Stimulated activated naive CD8-positive, alpha-beta T cell treated with anti-CD3 and anti-CD28 coated beads, Interleukin-15, amount 100 ng/mL, for 72 hours (primary cell): ENCODE data around the gene SPEM3.
A peak's percentile ranks its signal among the peaks of the same experiment; 100 is the strongest.

ENCODE experiments used
- ATAC-seq: fragments of 150-1000 bp; cut with Tn5 transposase; 2 replicates; pipeline ENCODE4 v1.10.0; 2021; ENCODE audit warnings: mild to moderate bottlenecking, moderate library complexity
- DNase-seq, 2 donors: peaks; one replicate each; pipeline ENCODE4 v3.0.0; 2021 to 2022
- H3K27ac Mint-ChIP-seq, 2 donors: one replicate each; pipeline ENCODE4 v1.8.0; 2022; ENCODE audit warnings: mild to moderate bottlenecking in 2 of 2, mixed read lengths in 2 of 2, moderate library complexity in 2 of 2
- H3K27me3 Mint-ChIP-seq: one replicate; pipeline ENCODE4 v1.8.0; 2022; ENCODE audit warnings: mixed read lengths
- H3K4me1 Mint-ChIP-seq: one replicate; pipeline ENCODE4 v1.8.0; 2022; ENCODE audit warnings: mild to moderate bottlenecking, mixed read lengths
- H3K4me3 Mint-ChIP-seq, 2 donors: one replicate each; pipeline ENCODE4 v1.8.0; 2022; ENCODE audit warnings: mild to moderate bottlenecking in 2 of 2, mixed read lengths in 2 of 2, moderate library complexity in 1 of 2
- H3K9me3 Mint-ChIP-seq, 2 donors: one replicate each; pipeline ENCODE4 v1.8.0; 2022; ENCODE audit warnings: mixed read lengths in 2 of 2

Gene SPEM3

GRCh38 chr17:7409716-7410115 lies 18.9 kb upstream of the SPEM3 start:
- H3K27ac Mint-ChIP-seq, result no peak overlapping the region
- H3K4me1 Mint-ChIP-seq, result peaks cover 25% of the 10 kb centered on the region
- no peak overlapping the region for H3K4me3 Mint-ChIP-seq
- no peak for DNase-seq
- H3K9me3 Mint-ChIP-seq, result no peaks in the 10 kb centered on the region
- no peak for ATAC-seq
- H3K27me3 Mint-ChIP-seq, result peaks cover 10% of the 10 kb centered on the region

GRCh38 chr17:7410634-7411426 lies 17.8 kb upstream of the SPEM3 start:
- Mint-ChIP-seq H3K4me1 (peaks cover 16% of the 10 kb centered on the region), H3K27ac (no peak overlapping the region), H3K9me3 (no peaks in the 10 kb centered on the region), H3K27me3 (peaks cover 6% of the 10 kb centered on the region), H3K4me3 (no peak overlapping the region)
- ATAC-seq (no peak), DNase-seq (no peak)

- Mint-ChIP-seq H3K4me3 (no peak overlapping the region), H3K27me3 (no peaks in the 10 kb centered on the region), H3K4me1 (peaks cover 11% of the 10 kb centered on the region), H3K9me3 (no peaks in the 10 kb centered on the region), H3K27ac (no peak overlapping the region)
- DNase-seq (no peak), ATAC-seq (no peak)
Measured at GRCh38 chr17:7411427-7411750, 17.3 kb upstream of the SPEM3 start.

- Mint-ChIP-seq H3K27ac (no peak overlapping the region), H3K27me3 (no peaks in the 10 kb centered on the region), H3K4me1 (peaks cover 5% of the 10 kb centered on the region), H3K4me3 (no peak overlapping the region), H3K9me3 (no peaks in the 10 kb centered on the region)
- ATAC-seq, result no peak
- DNase-seq, result no peak
Measured at GRCh38 chr17:7413346-7413985, 15.2 kb upstream of the SPEM3 start.

GRCh38 chr17:7414837-7415236 lies 13.8 kb upstream of the SPEM3 start:
- Mint-ChIP-seq H3K9me3 (no peaks in the 10 kb centered on the region), H3K4me1 (no peaks in the 10 kb centered on the region), H3K27me3 (no peaks in the 10 kb centered on the region), H3K4me3 (no peak overlapping the region), H3K27ac (no peak overlapping the region)
- no peak for DNase-seq
- no peak for ATAC-seq

GRCh38 chr17:7415784-7416183 lies 12.9 kb upstream of the SPEM3 start:
- Mint-ChIP-seq H3K4me3 (no peak overlapping the region), H3K9me3 (no peaks in the 10 kb centered on the region), H3K4me1 (no peaks in the 10 kb centered on the region), H3K27me3 (no peaks in the 10 kb centered on the region), H3K27ac (no peak overlapping the region)
- DNase-seq (no peak), ATAC-seq (no peak)

- H3K27ac Mint-ChIP-seq, result no peak overlapping the region
- no peaks in the 10 kb centered on the region for H3K27me3 Mint-ChIP-seq
- ATAC-seq, result no peak
- no peak for DNase-seq
- no peaks in the 10 kb centered on the region for H3K9me3 Mint-ChIP-seq
- no peak overlapping the region for H3K4me3 Mint-ChIP-seq
- no peaks in the 10 kb centered on the region for H3K4me1 Mint-ChIP-seq
Measured at GRCh38 chr17:7416323-7416722, 12.3 kb upstream of the SPEM3 start.

GRCh38 chr17:7417056-7417655 lies 11.5 kb upstream of the SPEM3 start:
- no peak for DNase-seq
- Mint-ChIP-seq H3K9me3 (no peaks in the 10 kb centered on the region), H3K4me3 (no peak overlapping the region), H3K27me3 (no peaks in the 10 kb centered on the region), H3K4me1 (no peaks in the 10 kb centered on the region), H3K27ac (no peak overlapping the region)
- ATAC-seq, result peak; percentile 63

- ATAC-seq (no peak), DNase-seq (no peak)
- Mint-ChIP-seq H3K4me1 (no peaks in the 10 kb centered on the region), H3K9me3 (no peaks in the 10 kb centered on the region), H3K4me3 (no peak overlapping the region), H3K27me3 (no peaks in the 10 kb centered on the region), H3K27ac (no peak overlapping the region)
Measured at GRCh38 chr17:7418472-7419152, 10.0 kb upstream of the SPEM3 start.

GRCh38 chr17:7419819-7420610 lies 8.6 kb upstream of the SPEM3 start, which contains the start of gene SPEM1:
Gene SPEM1, plus strand, starts transcription at chr17:7420324. Its CDS starts 61 bp downstream, at chr17:7420385.
- no peaks in the 10 kb centered on the region for H3K4me1 Mint-ChIP-seq
- ATAC-seq (no peak), DNase-seq (no peak)
- no peaks in the 10 kb centered on the region for H3K9me3 Mint-ChIP-seq
- H3K4me3 Mint-ChIP-seq, result no peak within 1 kb of the TSS
- H3K27ac Mint-ChIP-seq, result peak within 1 kb of the TSS in 1 of 2 donors; percentile 81
- no peaks in the 10 kb centered on the region for H3K27me3 Mint-ChIP-seq

- no peak for DNase-seq
- ATAC-seq, result no peak
- no peaks in the 10 kb centered on the region for H3K4me1 Mint-ChIP-seq
- H3K27me3 Mint-ChIP-seq, result no peaks in the 10 kb centered on the region
- no peak overlapping the region for H3K4me3 Mint-ChIP-seq
- no peak overlapping the region for H3K27ac Mint-ChIP-seq
- no peaks in the 10 kb centered on the region for H3K9me3 Mint-ChIP-seq
Measured at GRCh38 chr17:7421186-7421585, 7.5 kb upstream of the SPEM3 start.

- H3K9me3 Mint-ChIP-seq, result no peaks in the 10 kb centered on the region
- no peak overlapping the region for H3K27ac Mint-ChIP-seq
- H3K4me1 Mint-ChIP-seq, result no peaks in the 10 kb centered on the region
- no peak overlapping the region for H3K4me3 Mint-ChIP-seq
- DNase-seq (no peak), ATAC-seq (no peak)
- H3K27me3 Mint-ChIP-seq, result no peaks in the 10 kb centered on the region
Measured at GRCh38 chr17:7423679-7424078, 5.0 kb upstream of the SPEM3 start.

- DNase-seq (no peak), ATAC-seq (no peak)
- Mint-ChIP-seq H3K27me3 (no peaks in the 10 kb centered on the region), H3K9me3 (no peaks in the 10 kb centered on the region), H3K4me1 (no peaks in the 10 kb centered on the region), H3K4me3 (no peak within 1 kb of the TSS), H3K27ac (no peak within 1 kb of the TSS)
Measured at GRCh38 chr17:7425316-7425715, 3.3 kb upstream of the SPEM3 start, which contains the start of gene SPEM2. Gene SPEM2, plus strand, starts transcription at chr17:7425616. Its CDS starts 73 bp downstream, at chr17:7425689.

- Mint-ChIP-seq H3K9me3 (no peaks in the 10 kb centered on the region), H3K27me3 (no peaks in the 10 kb centered on the region), H3K4me3 (no peak overlapping the region), H3K27ac (no peak overlapping the region), H3K4me1 (no peaks in the 10 kb centered on the region)
- DNase-seq, result no peak
- no peak for ATAC-seq
Measured at GRCh38 chr17:7425756-7426155, 2.9 kb upstream of the SPEM3 start.

GRCh38 chr17:7426203-7426863 lies 2.3 kb upstream of the SPEM3 start:
- DNase-seq (no peak), ATAC-seq (peak; percentile 19)
- no peaks in the 10 kb centered on the region for H3K27me3 Mint-ChIP-seq
- H3K4me3 Mint-ChIP-seq, result no peak overlapping the region
- no peak overlapping the region for H3K27ac Mint-ChIP-seq
- no peaks in the 10 kb centered on the region for H3K9me3 Mint-ChIP-seq
- H3K4me1 Mint-ChIP-seq, result no peaks in the 10 kb centered on the region
